Uterus (tissue), 4 donors: ENCODE data around the gene GPR156. TPM values are rescaled to one million over a fixed set of nuclear protein-coding genes. Genes with fewer than 3 reads are reported as not detected.

Source experiments
- DNase-seq, 2 donors: peaks; one replicate each; pipeline ENCODE4 v3.0.0-alpha.2; 2019 to 2020
- H3K27ac ChIP-seq, 2 donors: fragments of 200-600 bp; sonication (generic); 1 replicate in 1 of 2; 2 replicates in 1 of 2; pipeline ENCODE4 v1.5.1; 2016 to 2018
- H3K27me3 ChIP-seq, 2 donors: fragments of 200-600 bp; sonication (generic); one replicate each; pipeline ENCODE4 v1.5.1; 2018 to 2019; ENCODE audit warnings: control low read depth in 1 of 2
- H3K36me3 ChIP-seq, 2 donors: fragments of 200-600 bp; sonication (generic); one replicate each; pipeline ENCODE4 v1.5.1; 2019; ENCODE audit warnings: control low read depth in 1 of 2
- H3K4me1 ChIP-seq, 2 donors: fragments of 200-600 bp; sonication (generic); one replicate each; pipeline ENCODE4 v1.5.1; 2018 to 2019; ENCODE audit warnings: control low read depth in 1 of 2
- H3K4me3 ChIP-seq, 2 donors: fragments of 200-600 bp; sonication (generic); 1 replicate in 1 of 2; 2 replicates in 1 of 2; pipeline ENCODE4 v1.5.1; 2018 to 2019; ENCODE audit warnings: mild to moderate bottlenecking in 1 of 2
- H3K9me3 ChIP-seq, 2 donors: fragments of 200-600 bp; sonication (generic); one replicate each; pipeline ENCODE4 v1.5.1; 2019; ENCODE audit warnings: control low read depth in 1 of 2
- CTCF ChIP-seq, 4 experiments: fragments of 200-600 bp in 2 of 4; fragments of 450-650 bp in 2 of 4; sonication (generic) in 2 of 4; IDR thresholded peaks; one replicate each; pipeline ENCODE4 v1.5.1; 2016 to 2019; ENCODE audit warnings: antibody characterized with exemption in 4 of 4, mild to moderate bottlenecking in 2 of 4, moderate library complexity in 1 of 4
- POLR2A ChIP-seq, 2 donors: fragments of 450-650 bp; IDR thresholded peaks; one replicate each; pipeline ENCODE4 v1.6.1; 2016; ENCODE audit warnings: antibody characterized with exemption in 2 of 2, mild to moderate bottlenecking in 1 of 2, moderate library complexity in 1 of 2
- intact Hi-C: fragments of 100-400 bp; cut with DNase I; formaldehyde crosslinking; loops from one replicate; pipeline ENCODE4 v1.15.1; 2023; ENCODE audit warnings: low total_unique reads
- total RNA-seq, 4 donors: library from RNA; depleted of rRNA in 3 of 4; stranded (reverse); fragments of >200 nt in 3 of 4; gene quantifications; one replicate each; pipeline versions ENCODE4 v1.1.0 to v1.2.4, GENCODE V29; 2014 to 2023
- donor health status: DM: yes; HTN: yes; CAD: no.

The GPR156 gene
- total RNA-seq, 4 donors from 2014 or later = 0.59 to 5.3 (median 1.9) TPM; not detected in 1

GRCh38 chr3:120173056-120173675, 111.9 kb downstream of the GPR156 start:
- Histone ChIP-seq H3K27ac (no peak overlapping the region), H3K4me3 (no peak overlapping the region), H3K9me3 (no peaks in the 10 kb centered on the region), H3K27me3 (no peaks in the 10 kb centered on the region), H3K4me1 (no peaks in the 10 kb centered on the region), H3K36me3 (no peaks in the 10 kb centered on the region)
- no peak for DNase-seq
- intact Hi-C loops = no loop called here
- TF ChIP-seq POLR2A (IDR thresholded peaks at IDR 0.05) = no peak
- TF ChIP-seq CTCF (IDR thresholded peaks at IDR 0.05) = no peak

- intact Hi-C loops = no loop called here
- DNase-seq = peak; percentile 22 to 25
- Histone ChIP-seq H3K4me1 (no peaks in the 10 kb centered on the region), H3K36me3 (no peaks in the 10 kb centered on the region), H3K27ac (no peak overlapping the region), H3K4me3 (no peak overlapping the region), H3K27me3 (no peaks in the 10 kb centered on the region), H3K9me3 (no peaks in the 10 kb centered on the region)
- TF ChIP-seq POLR2A (IDR thresholded peaks at IDR 0.05) (no peak), CTCF (IDR thresholded peaks at IDR 0.05) (no peak)
Observed at GRCh38 chr3:120172070-120172469, 113.0 kb downstream of the GPR156 start.

- Histone ChIP-seq H3K27me3 (no peaks in the 10 kb centered on the region), H3K36me3 (no peaks in the 10 kb centered on the region), H3K27ac (no peak overlapping the region), H3K9me3 (no peaks in the 10 kb centered on the region), H3K4me3 (no peak overlapping the region), H3K4me1 (no peaks in the 10 kb centered on the region)
- TF ChIP-seq CTCF (IDR thresholded peaks at IDR 0.05) (no peak), POLR2A (IDR thresholded peaks at IDR 0.05) (no peak)
- no peak for DNase-seq
- intact Hi-C loops = no loop called here
Observed at GRCh38 chr3:120171134-120171873, 113.7 kb downstream of the GPR156 start.

- no peak overlapping the region for H3K4me3 ChIP-seq
- no peaks in the 10 kb centered on the region for H3K4me1 ChIP-seq
- DNase-seq = no peak
- no peaks in the 10 kb centered on the region for H3K27me3 ChIP-seq
- H3K9me3 ChIP-seq = no peaks in the 10 kb centered on the region
- TF ChIP-seq POLR2A (IDR thresholded peaks at IDR 0.05) (no peak), CTCF (IDR thresholded peaks at IDR 0.05) (no peak)
- intact Hi-C loops = no loop called here
- H3K36me3 ChIP-seq = no peaks in the 10 kb centered on the region
- no peak overlapping the region for H3K27ac ChIP-seq
Observed at GRCh38 chr3:120170223-120170622, 114.8 kb downstream of the GPR156 start.

- H3K27ac ChIP-seq = no peak overlapping the region
- no peaks in the 10 kb centered on the region for H3K36me3 ChIP-seq
- no peaks in the 10 kb centered on the region for H3K9me3 ChIP-seq
- TF ChIP-seq POLR2A (IDR thresholded peaks at IDR 0.05) (no peak), CTCF (IDR thresholded peaks at IDR 0.05) (no peak)
- no peak overlapping the region for H3K4me3 ChIP-seq
- H3K27me3 ChIP-seq = no peaks in the 10 kb centered on the region
- intact Hi-C loops = no loop called here
- no peak for DNase-seq
- H3K4me1 ChIP-seq = no peaks in the 10 kb centered on the region
Observed at GRCh38 chr3:120169407-120169806, 115.6 kb downstream of the GPR156 start.
